Heart left ventricle (tissue), 16 donors: ENCODE results near the gene TBX4. TPM values are rescaled to one million over a fixed set of nuclear protein-coding genes. Genes with fewer than 3 reads are reported as not detected.
"Not testable (repeated sequence)": the region's sequence is repeated elsewhere in the genome, so short reads cannot be mapped to it uniquely, and the experiment has no call there.

Experiments
- ATAC-seq, 4 donors: fragments of 200-7000 bp; cut with Tn5 transposase; one replicate each; pipeline ENCODE4 v1.9.1; 2020 to 2022; ENCODE audit warnings: moderate library complexity in 4 of 4, mild to moderate bottlenecking in 3 of 4, moderate number of reproducible peaks in 1 of 4
- DNase-seq, 5 donors: peaks; one replicate each; pipeline ENCODE4 v3.0.0-alpha.2; 2020
- H3K27ac ChIP-seq, 12 donors: fragments of 200-600 bp; sonication (generic) in 4 of 12; one replicate each; pipeline versions ENCODE4 v1.5.0 to v1.8.0; 2016 to 2022; ENCODE audit warnings: mild to moderate bottlenecking in 2 of 12
- H3K27me3 ChIP-seq, 9 donors: fragments of 200-600 bp; sonication (generic) in 2 of 9; one replicate each; pipeline versions ENCODE4 v1.5.1 to v1.8.0; 2016 to 2022; ENCODE audit warnings: mild to moderate bottlenecking in 3 of 9
- H3K36me3 ChIP-seq, 9 donors: fragments of 200-600 bp; sonication (generic) in 2 of 9; one replicate each; pipeline versions ENCODE4 v1.5.0 to v1.8.0; 2018 to 2022; ENCODE audit warnings: mild to moderate bottlenecking in 2 of 9
- H3K4me1 ChIP-seq, 12 donors: fragments of 200-600 bp; sonication (generic) in 4 of 12; one replicate each; pipeline versions ENCODE4 v1.5.0 to v1.8.0; 2016 to 2022; ENCODE audit warnings: mild to moderate bottlenecking in 3 of 12
- H3K4me3 ChIP-seq, 12 donors: fragments of 200-600 bp; sonication (generic) in 4 of 12; one replicate each; pipeline versions ENCODE4 v1.5.0 to v1.8.0; 2017 to 2022; ENCODE audit warnings: mild to moderate bottlenecking in 9 of 12, moderate library complexity in 4 of 12
- H3K9me3 ChIP-seq, 12 donors: fragments of 200-600 bp; sonication (generic) in 4 of 12; one replicate each; pipeline versions ENCODE4 v1.5.0 to v1.8.0; 2016 to 2022; ENCODE audit warnings: mild to moderate bottlenecking in 1 of 12
- POLR2A ChIP-seq, 2 donors: fragments of 450-650 bp; IDR thresholded peaks; one replicate each; pipeline ENCODE4 v1.6.1; 2017; ENCODE audit warnings: antibody characterized with exemption in 2 of 2, mild to moderate bottlenecking in 2 of 2, moderate library complexity in 2 of 2
- WGBS, 4 donors: extraction: QIAGEN DNeasy Blood & Tissue Kit in 2 of 4; methylation state at CpG; one replicate each; pipeline versions ENCODE4 v1.1.5 to v1.1.7; 2013 to 2018; 5-methylcytosine and 5-hydroxymethylcytosine counted together
- intact Hi-C, 10 donors: fragments of 100-400 bp; cut with DNase I; formaldehyde crosslinking; loops; one replicate each; pipeline versions ENCODE4 v1.11.1 to v1.14.2; 2022
- polyA plus RNA-seq, 2 donors: library from polyadenylated mRNA; stranded (reverse); fragments of 200-250 nt; gene quantifications; one replicate each; pipeline ENCODE4 v1.2.3, GENCODE V29; 2013
- total RNA-seq, 9 donors: library from RNA; depleted of rRNA in 2 of 9; stranded (reverse); fragments of >200 nt in 2 of 9; fragmentation: NEBNext Ultra II Directional in 3 of 9; extraction: Animal tissue kit (Norgen Biotek cat#: 25700) in 3 of 9; gene quantifications; one replicate each; pipeline versions ENCODE4 v1.1.0 to v1.2.4, GENCODE V29; 2016 to 2023
- TF ChIP-seq, protein P1 (sequence below), 12 donors: fragments of 200-600 bp; sonication (generic) in 4 of 12; IDR thresholded peaks; one replicate each; pipeline versions ENCODE4 v1.5.0 to v1.8.0; 2018 to 2022; ENCODE audit warnings: antibody characterized with exemption in 12 of 12, mild to moderate bottlenecking in 5 of 12
- donor health status: ischemic (EF 13 %, LVEDD 7.1; RV severe dilation, severe dysfunction).
- donor health status: healthy with polysubstance abuse.
- donor health status: DM: no; HTN: yes; CAD: no.
- donor health status: DM: no; HTN: no; CAD: no.
- donor health status: ischemic (EF 25% LVEDD 6.9; RV normal size, moderate dysfunction).
- donor health status: ischemic (EF 25% LVEDD 5.7; RV mildly dilated, moderate dysfunction).
- donor health status: healthy.
- donor health status: DM: yes; HTN: yes; CAD: no.
- donor health status: ischemic (EF 35%, LVEDD 5.7; RV mildly dilated, moderate dysfunction).
- donor health status: nonischemic (EF 11% LVEDD 7.7; RV severe dilation, severe dysfunction).
- donor health status: DM: yes; HTN: yes; CAD: no.
- donor health status: PGD.
- donor health status: ischemic (EF 29% LVEDD 5.4; RV normal size, mild dysfunction).
- donor health status: nonischemic (EF 23%, LVEDD 6.1; RV moderate dilation, normal function).

TBX4 gene
- total and polyA plus RNA-seq, 11 donors = 0.07 to 0.29 (median 0.10) TPM; not detected in 7

DNA sequence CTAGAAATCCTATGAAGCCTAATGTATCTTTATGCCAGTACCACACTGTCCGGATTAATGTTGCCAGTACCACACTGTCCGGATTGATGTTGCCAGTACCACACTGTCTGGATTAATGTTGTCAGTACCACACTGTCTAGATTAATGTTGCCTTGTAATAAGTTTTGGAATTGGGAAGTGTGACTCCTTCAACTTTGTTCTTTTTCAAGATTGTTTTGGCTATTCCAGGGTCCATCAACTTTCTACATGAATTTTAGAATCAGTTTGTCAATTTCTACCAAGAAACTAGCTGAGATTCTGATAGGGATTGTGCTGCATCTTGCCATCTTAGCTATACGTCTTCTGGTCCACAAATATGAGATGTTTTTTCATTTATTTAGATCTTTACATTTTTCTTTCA lies 68.7 kb downstream of the TBX4 start:
- Histone ChIP-seq H3K27ac (no peak overlapping the region), H3K27me3 (peaks cover 0 to 24% (median 0%) of the 10 kb centered on the region in 9 donors), H3K36me3 (no peaks in the 10 kb centered on the region), H3K4me3 (no peak overlapping the region), H3K9me3 (no peaks in the 10 kb centered on the region), H3K4me1 (no peaks in the 10 kb centered on the region)
- TF ChIP-seq, protein P1, sequence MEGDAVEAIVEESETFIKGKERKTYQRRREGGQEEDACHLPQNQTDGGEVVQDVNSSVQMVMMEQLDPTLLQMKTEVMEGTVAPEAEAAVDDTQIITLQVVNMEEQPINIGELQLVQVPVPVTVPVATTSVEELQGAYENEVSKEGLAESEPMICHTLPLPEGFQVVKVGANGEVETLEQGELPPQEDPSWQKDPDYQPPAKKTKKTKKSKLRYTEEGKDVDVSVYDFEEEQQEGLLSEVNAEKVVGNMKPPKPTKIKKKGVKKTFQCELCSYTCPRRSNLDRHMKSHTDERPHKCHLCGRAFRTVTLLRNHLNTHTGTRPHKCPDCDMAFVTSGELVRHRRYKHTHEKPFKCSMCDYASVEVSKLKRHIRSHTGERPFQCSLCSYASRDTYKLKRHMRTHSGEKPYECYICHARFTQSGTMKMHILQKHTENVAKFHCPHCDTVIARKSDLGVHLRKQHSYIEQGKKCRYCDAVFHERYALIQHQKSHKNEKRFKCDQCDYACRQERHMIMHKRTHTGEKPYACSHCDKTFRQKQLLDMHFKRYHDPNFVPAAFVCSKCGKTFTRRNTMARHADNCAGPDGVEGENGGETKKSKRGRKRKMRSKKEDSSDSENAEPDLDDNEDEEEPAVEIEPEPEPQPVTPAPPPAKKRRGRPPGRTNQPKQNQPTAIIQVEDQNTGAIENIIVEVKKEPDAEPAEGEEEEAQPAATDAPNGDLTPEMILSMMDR (IDR thresholded peaks at IDR 0.05) = no peak
- no peak for TF ChIP-seq POLR2A (IDR thresholded peaks at IDR 0.05)
- intact Hi-C loops = no loop called here
- WGBS, 4 donors = 78 to 83% (median 81%) methylated on average over 3 of the region's 3 CpGs
- ATAC-seq = no peak
- no peak for DNase-seq

DNA sequence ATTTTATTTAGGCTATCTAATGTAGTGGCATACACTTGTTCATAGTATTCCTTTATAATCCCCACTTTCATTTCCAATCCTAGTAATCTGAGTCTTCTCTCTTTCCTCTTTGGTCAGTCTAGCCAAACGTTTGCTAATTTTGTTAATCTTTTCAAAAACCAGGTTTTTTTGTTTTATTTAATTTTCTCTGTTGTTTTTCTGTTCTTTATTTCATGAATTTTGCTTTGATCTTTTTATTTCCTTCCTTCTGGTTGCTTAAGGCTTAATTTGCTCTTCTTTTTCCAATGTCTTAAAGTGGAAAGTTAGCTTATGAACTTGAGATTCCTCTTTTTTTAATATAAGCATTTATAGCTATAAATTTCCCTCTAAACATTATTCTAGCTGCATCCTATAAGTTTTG lies 69.9 kb downstream of the TBX4 start:
- no peak for ATAC-seq
- H3K36me3 ChIP-seq = no peaks in the 10 kb centered on the region
- no peak for DNase-seq
- H3K4me1 ChIP-seq = no peaks in the 10 kb centered on the region
- no peak for TF ChIP-seq POLR2A (IDR thresholded peaks at IDR 0.05)
- TF ChIP-seq, protein P1 (IDR thresholded peaks at IDR 0.05) = no peak
- 62 to 83% (median 74%) methylated on average over 1 of the region's 1 CpG for WGBS, 4 donors
- H3K27ac ChIP-seq = no peak overlapping the region
- H3K9me3 ChIP-seq = no peaks in the 10 kb centered on the region
- intact Hi-C loops = no loop called here
- peaks cover 0 to 28% (median 0%) of the 10 kb centered on the region in 9 donors for H3K27me3 ChIP-seq
- no peak overlapping the region for H3K4me3 ChIP-seq

DNA sequence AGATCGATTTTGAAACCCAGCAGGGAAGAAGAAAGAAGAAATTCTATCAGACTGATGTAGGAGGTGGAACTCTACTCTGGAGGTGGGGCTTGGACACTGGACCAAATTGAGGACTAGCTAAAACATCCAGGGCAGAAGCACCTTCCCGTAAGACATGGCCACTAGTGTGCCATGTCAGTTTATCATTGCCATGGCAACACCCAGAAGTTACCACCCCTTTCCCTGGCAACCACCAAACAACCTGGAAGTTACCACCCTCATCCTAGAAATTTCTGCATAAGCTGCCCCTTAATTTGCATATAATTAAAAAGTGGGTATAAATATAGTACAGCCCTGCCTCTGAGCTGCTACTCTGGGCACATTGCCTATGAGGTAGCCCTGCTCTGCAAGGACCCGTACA lies 72.1 kb downstream of the TBX4 start:
- WGBS, 4 donors = 73 to 82% (median 80%) methylated on average over 3 of the region's 3 CpGs
- no peaks in the 10 kb centered on the region for H3K36me3 ChIP-seq
- intact Hi-C loops = no loop called here
- H3K4me1 ChIP-seq = no peaks in the 10 kb centered on the region
- no peak for ATAC-seq
- TF ChIP-seq, protein P1 (IDR thresholded peaks at IDR 0.05) = no peak
- TF ChIP-seq POLR2A (IDR thresholded peaks at IDR 0.05) = no peak
- H3K9me3 ChIP-seq = no peaks in the 10 kb centered on the region
- H3K27ac ChIP-seq = no peak overlapping the region
- H3K4me3 ChIP-seq = no peak overlapping the region
- peaks cover 0 to 29% (median 0%) of the 10 kb centered on the region in 9 donors for H3K27me3 ChIP-seq
- DNase-seq = no peak

DNA sequence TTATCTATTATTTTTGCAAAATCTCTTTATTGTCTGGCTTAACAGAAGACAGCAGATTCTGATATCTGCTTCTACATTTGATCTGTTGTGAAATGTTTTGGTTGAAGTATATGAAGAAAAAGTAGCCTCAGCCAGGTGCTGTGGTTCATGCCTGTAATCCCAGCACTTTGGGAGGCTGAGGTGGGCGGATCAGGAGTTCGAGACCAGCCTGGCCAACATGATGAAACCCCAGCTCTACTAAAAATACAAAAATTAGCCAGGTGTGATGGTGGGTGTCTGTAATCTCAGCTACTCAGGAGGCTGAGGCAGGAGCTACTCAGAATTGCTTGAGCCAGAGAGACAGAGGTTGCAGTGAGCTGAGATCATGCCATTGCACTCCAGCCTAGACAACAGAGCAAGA lies 75.2 kb downstream of the TBX4 start:
- not testable (repeated sequence) for ATAC-seq, H3K36me3 ChIP-seq

DNA sequence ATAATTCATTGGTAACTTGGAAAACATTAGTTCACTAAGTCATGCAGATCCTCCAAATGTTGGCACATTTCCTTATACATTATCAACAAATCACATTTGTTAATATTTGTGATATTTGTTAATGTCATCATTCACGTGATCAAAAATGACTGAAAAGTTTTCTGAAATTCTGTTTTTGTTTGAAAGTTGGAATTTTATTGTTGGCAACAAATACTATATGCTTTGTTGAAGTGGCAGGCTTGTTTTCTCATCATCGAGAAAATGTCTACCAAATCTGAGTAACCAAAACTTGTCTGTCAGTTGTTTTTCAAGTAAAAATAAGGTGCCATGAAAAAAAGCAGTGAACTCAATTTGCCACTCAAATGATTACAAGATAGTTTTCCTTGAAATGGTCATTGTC lies 75.9 kb downstream of the TBX4 start:
- WGBS, 4 donors = 79 to 88% (median 83%) methylated on average over 2 of the region's 2 CpGs
- ATAC-seq (no peak), DNase-seq (no peak)
- H3K27me3 ChIP-seq = peaks cover 0 to 16% (median 0%) of the 10 kb centered on the region in 9 donors
- intact Hi-C loops = no loop called here
- H3K9me3 ChIP-seq = no peaks in the 10 kb centered on the region
- no peak overlapping the region for H3K27ac ChIP-seq
- H3K4me1 ChIP-seq = no peaks in the 10 kb centered on the region
- H3K36me3 ChIP-seq = no peaks in the 10 kb centered on the region
- no peak for TF ChIP-seq POLR2A (IDR thresholded peaks at IDR 0.05)
- TF ChIP-seq, protein P1 (IDR thresholded peaks at IDR 0.05) = no peak
- H3K4me3 ChIP-seq = no peak overlapping the region

More for the DNA sequence above, 75.2 kb downstream of the TBX4 start:
- DNase-seq, H3K27ac ChIP-seq, H3K9me3 ChIP-seq, H3K4me3 ChIP-seq, intact Hi-C loops, H3K4me1 ChIP-seq: not testable (repeated sequence)
- WGBS, 4 donors = 78 to 91% (median 86%) methylated on average over 2 of the region's 2 CpGs
- H3K27me3 ChIP-seq = peaks cover 0 to 23% (median 0%) of the 10 kb centered on the region in 9 donors
